Measurements from ENCODE around the gene DIAPH1.

DNA sequence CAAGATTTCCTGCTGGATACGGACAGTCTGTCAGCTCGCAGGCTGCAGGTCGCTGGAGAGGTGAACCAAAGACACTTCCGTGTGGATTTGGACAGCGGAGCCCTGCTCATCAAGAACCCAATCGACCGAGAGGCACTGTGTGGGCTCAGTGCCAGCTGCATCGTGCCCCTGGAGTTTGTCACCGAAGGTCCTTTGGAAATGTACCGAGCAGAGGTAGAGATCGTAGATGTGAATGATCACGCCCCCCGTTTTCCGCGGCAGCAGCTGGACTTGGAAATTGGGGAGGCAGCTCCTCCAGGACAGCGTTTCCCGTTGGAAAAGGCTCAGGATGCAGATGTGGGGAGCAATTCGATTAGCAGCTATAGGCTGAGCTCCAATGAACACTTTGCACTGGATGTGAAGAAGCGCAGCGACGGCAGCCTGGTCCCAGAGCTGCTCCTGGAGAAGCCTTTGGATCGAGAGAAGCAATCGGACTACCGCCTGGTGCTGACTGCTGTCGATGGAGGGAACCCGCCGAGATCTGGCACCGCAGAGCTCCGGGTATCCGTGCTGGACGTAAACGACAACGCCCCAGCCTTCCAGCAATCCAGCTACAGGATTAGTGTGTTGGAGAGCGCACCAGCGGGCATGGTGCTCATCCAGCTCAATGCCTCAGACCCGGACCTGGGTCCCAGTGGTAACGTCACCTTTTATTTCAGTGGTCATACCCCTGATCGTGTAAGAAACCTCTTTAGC lies 133.3 kb downstream of the DIAPH1 start:
- TF ChIP-seq CTCF (IDR thresholded peaks at IDR 0.05) (no peak), POLR2A (IDR thresholded peaks at IDR 0.05) (no peak)

Measured in breast epithelium (tissue), 3 donors.